ENCODE data around the gene KLC4. TPM values are rescaled to one million over a fixed set of nuclear protein-coding genes. Genes with fewer than 3 reads are reported as not detected.

KLC4 gene
- total RNA-seq, 1 donor from 2014 or later: 19.8 TPM

DNA sequence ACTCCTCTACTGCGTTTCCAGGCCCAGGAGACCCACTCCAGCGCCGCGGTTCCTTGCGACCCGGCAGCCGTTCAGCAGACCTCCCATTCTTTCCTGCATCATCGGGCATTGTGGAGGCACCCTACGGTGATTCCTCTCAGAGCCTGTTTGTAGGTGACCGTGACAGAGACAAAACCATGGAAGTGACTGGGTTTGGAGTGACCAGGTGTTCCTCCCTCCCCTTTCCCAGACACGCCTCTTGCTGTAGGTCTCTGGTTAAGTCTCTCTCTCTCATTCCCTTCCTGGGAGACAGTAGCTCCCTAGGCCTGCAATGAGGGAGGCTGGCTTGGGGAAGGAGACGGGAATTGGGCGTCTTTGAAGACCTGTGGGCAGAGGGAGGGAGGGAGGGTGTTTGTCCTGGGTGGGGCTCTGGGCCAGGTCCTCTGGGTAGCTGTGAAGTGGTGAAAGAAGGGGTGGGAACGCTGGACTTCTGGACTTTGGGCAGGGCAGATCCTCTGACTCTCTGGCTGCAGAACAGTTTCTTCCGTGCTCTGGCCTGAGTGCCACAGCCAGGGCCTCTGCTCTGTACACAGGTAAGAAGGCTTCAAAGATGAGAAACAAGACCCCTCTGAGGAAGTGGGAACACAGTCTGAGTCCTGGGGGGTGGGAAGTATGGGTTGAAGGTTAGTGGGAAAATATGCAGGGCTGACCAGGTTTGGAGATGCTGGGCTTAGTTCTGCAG, 763 bp downstream of the KLC4 start:
- intact Hi-C loops (cut with micrococcal nuclease): no loop called here
- H3K36me3 Mint-ChIP-seq (ENCODE audit: low read depth): peaks cover 46% of the 10 kb centered on the region
- no peak for DNase-seq
- no peaks in the 10 kb centered on the region for H3K27me3 Mint-ChIP-seq
- H3K4me1 Mint-ChIP-seq: peaks cover 37% of the 10 kb centered on the region
- no peak for ATAC-seq (ENCODE audit: low read depth)
- POLR2A ChIA-PET: interaction anchor here (0.7 to 2.9 kb wide), 8 partner anchors 11 to 740 kb away, joined by 4 to 20 read pairs (median 10); partner anchors contain the start of genes CUL9, KLHDC3, MEA1 and PPP2R5D
- peak overlapping the region; percentile 95 for H3K4me3 Mint-ChIP-seq
- H3K27ac Mint-ChIP-seq: peak overlapping the region; percentile 97
- CTCF ChIA-PET: no interaction called here
- TF ChIP-seq, protein P1, sequence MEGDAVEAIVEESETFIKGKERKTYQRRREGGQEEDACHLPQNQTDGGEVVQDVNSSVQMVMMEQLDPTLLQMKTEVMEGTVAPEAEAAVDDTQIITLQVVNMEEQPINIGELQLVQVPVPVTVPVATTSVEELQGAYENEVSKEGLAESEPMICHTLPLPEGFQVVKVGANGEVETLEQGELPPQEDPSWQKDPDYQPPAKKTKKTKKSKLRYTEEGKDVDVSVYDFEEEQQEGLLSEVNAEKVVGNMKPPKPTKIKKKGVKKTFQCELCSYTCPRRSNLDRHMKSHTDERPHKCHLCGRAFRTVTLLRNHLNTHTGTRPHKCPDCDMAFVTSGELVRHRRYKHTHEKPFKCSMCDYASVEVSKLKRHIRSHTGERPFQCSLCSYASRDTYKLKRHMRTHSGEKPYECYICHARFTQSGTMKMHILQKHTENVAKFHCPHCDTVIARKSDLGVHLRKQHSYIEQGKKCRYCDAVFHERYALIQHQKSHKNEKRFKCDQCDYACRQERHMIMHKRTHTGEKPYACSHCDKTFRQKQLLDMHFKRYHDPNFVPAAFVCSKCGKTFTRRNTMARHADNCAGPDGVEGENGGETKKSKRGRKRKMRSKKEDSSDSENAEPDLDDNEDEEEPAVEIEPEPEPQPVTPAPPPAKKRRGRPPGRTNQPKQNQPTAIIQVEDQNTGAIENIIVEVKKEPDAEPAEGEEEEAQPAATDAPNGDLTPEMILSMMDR (IDR thresholded peaks at IDR 0.05): no peak
- no peaks in the 10 kb centered on the region for H3K9me3 Mint-ChIP-seq

DNA sequence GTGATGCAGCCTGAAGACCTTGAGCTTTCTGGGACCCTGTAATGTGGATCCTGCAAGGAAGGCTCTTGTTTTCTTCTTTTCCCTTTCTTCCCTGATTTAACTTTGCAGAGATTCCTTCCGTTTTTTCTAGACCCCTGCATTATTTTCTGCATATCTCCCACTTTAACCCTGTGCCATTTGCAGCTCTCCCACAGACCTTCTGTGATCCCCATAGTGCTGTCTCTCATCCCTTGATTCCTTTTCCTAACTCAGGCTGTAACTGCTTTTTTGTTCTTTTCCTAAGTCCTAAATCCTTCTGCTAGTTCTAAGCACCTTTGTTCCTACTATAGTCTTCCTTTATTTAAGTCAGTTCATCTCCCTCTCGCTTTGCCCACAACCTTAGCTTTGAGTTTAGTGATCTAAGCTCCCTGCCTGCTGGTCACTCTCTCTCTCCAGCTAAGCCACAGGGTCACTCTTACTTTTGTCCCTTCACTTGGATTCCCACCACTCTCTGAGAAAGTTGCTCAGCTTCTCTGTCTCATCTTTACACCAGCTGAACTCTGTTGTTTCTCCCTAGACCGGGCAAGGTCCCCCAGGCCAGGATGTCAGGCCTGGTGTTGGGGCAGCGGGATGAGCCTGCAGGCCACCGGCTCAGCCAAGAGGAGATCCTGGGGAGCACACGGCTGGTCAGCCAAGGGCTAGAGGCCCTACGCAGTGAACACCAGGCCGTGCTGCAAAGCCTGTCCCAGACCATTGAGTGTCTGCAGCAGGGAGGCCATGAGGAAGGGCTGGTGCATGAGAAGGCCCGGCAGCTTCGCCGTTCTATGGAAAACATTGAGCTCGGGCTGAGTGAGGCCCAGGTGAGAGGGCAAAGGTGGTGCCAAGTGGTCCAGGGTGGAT, 1.6 kb downstream of the KLC4 start:
- TF ChIP-seq, protein P1 (IDR thresholded peaks at IDR 0.05): no peak
- Mint-ChIP-seq H3K27me3 (no peaks in the 10 kb centered on the region), H3K9me3 (no peaks in the 10 kb centered on the region), H3K4me3 (peak overlapping the region; percentile 95), H3K27ac (no peak overlapping the region), H3K4me1 (peaks cover 33% of the 10 kb centered on the region), H3K36me3 (ENCODE audit: low read depth) (peaks cover 43% of the 10 kb centered on the region)
- intact Hi-C loops (cut with micrococcal nuclease): no loop called here
- DNase-seq (no peak), ATAC-seq (ENCODE audit: low read depth) (no peak)
- ChIA-PET POLR2A (interaction anchor here (2.9 kb wide), 1 partner anchor 47 kb away, joined by 20 read pairs; the partner anchor contains the start of genes KLHDC3 and MEA1), CTCF (no interaction called here)

DNA sequence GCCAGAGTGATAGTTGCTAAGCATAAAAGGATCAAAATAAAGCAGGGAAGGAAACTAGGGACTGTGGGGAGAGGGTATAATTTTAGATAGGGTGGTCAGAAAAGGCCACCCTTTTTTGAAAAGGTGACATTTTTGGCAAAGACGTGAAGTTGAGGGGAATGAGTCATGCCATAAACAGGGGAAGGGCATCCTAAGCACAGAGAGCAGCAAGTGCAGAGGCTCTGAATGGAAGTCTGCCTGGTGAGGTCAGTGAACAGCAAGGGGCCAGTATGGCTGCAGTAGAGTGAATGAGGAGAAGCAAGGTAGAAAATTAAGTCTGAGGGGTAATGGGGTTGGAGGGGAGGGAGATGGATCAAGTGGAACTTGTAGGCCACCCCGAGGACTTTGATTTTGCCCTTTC, 2.4 kb downstream of the KLC4 start:
- H3K36me3 Mint-ChIP-seq (ENCODE audit: low read depth): peaks cover 45% of the 10 kb centered on the region
- H3K9me3 Mint-ChIP-seq: no peaks in the 10 kb centered on the region
- H3K4me3 Mint-ChIP-seq: no peak overlapping the region
- peaks cover 33% of the 10 kb centered on the region for H3K4me1 Mint-ChIP-seq
- intact Hi-C loops (cut with micrococcal nuclease): no loop called here
- ATAC-seq (ENCODE audit: low read depth) (no peak), DNase-seq (no peak)
- TF ChIP-seq, protein P1 (IDR thresholded peaks at IDR 0.05): no peak
- no peaks in the 10 kb centered on the region for H3K27me3 Mint-ChIP-seq
- POLR2A ChIA-PET: no interaction called here
- CTCF ChIA-PET: no interaction called here
- no peak overlapping the region for H3K27ac Mint-ChIP-seq

DNA sequence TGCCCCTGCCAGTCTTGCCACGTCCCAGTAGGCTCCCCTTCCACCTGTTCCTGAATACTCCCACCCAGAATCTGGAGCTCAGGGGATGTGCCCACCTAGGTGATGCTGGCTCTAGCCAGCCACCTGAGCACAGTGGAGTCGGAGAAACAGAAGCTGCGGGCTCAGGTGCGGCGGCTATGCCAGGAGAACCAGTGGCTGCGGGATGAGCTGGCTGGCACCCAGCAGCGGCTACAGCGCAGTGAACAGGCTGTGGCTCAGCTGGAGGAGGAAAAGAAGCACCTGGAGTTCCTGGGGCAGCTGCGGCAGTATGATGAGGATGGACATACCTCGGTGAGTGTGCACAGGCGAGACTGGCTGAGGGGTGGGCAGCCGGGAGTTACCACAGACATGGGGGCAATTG, 3.4 kb downstream of the KLC4 start:
- Mint-ChIP-seq H3K27me3 (no peaks in the 10 kb centered on the region), H3K4me3 (no peak overlapping the region), H3K27ac (no peak overlapping the region), H3K4me1 (peaks cover 33% of the 10 kb centered on the region), H3K36me3 (ENCODE audit: low read depth) (peaks cover 39% of the 10 kb centered on the region), H3K9me3 (no peaks in the 10 kb centered on the region)
- POLR2A ChIA-PET: no interaction called here
- DNase-seq (no peak), ATAC-seq (ENCODE audit: low read depth) (no peak)
- CTCF ChIA-PET: no interaction called here
- TF ChIP-seq, protein P1 (IDR thresholded peaks at IDR 0.05): no peak
- intact Hi-C loops (cut with micrococcal nuclease): no loop called here

DNA sequence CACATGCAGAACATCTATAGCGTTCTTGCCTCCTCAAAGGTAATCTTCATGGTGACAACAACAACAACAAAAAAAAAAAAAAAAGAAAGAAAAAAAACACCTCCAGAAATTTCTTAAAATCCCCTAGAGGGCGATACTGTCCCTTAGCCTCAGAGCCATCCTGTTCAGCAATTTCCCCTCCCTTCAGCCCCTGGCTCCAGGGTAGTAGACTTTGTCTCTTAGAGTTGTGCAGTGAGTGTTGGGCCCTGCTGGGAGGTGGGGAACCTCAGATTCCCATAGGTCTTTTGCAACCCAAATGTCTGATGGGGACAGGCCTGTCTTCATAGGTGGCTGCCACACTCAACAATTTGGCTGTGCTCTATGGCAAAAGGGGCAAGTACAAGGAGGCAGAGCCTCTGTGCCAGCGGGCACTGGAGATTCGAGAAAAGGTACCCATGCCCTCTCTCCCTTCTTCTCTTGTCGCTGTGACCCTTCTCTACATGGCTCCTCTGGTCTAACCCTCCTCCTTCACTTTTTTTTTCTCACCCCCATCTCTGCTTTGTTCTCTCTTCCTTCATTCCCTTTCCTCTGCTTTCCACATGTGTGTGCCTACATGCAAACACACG, 10.7 kb downstream of the KLC4 start:
- H3K27ac Mint-ChIP-seq: no peak overlapping the region
- ATAC-seq (ENCODE audit: low read depth): peak; percentile 42
- POLR2A ChIA-PET: no interaction called here
- H3K36me3 Mint-ChIP-seq (ENCODE audit: low read depth): peaks cover 49% of the 10 kb centered on the region
- H3K27me3 Mint-ChIP-seq: no peaks in the 10 kb centered on the region
- H3K9me3 Mint-ChIP-seq: no peaks in the 10 kb centered on the region
- CTCF ChIA-PET: no interaction called here
- intact Hi-C loops (cut with micrococcal nuclease): loop anchor here (1.0 kb wide), 1 partner anchor 73 kb away; no protein-coding TSS in a partner anchor
- DNase-seq: no peak
- no peak overlapping the region for H3K4me3 Mint-ChIP-seq
- H3K4me1 Mint-ChIP-seq: no peaks in the 10 kb centered on the region
- TF ChIP-seq, protein P1 (IDR thresholded peaks at IDR 0.05): no peak
